Stimulated activated effector memory CD8-positive, alpha-beta T cell treated with anti-CD3 and anti-CD28 coated beads, Interleukin-12 subunit alpha, Interleukin-12 subunit beta, amount 100 ng/mL, for 72 hours (primary cell): ENCODE measurements around the gene RBFOX2.
"Not testable (repeated sequence)": the region's sequence is repeated elsewhere in the genome, so short reads cannot be mapped to it uniquely, and the experiment has no call there.

Source experiments
- ATAC-seq: fragments of 150-1000 bp; cut with Tn5 transposase; 2 replicates; pipeline ENCODE4 v1.10.0; 2021
- DNase-seq, 2 donors: peaks; one replicate each; pipeline ENCODE4 v3.0.0; 2021 to 2022; ENCODE audit warnings: low spot score in 2 of 2
- H3K27ac Mint-ChIP-seq: one replicate; pipeline ENCODE4 v1.8.0; 2022; ENCODE audit warnings: mild to moderate bottlenecking, mixed read lengths
- H3K36me3 Mint-ChIP-seq: one replicate; pipeline ENCODE4 v1.8.0; 2022; ENCODE audit warnings: mild to moderate bottlenecking, mixed read lengths
- H3K4me1 Mint-ChIP-seq: one replicate; pipeline ENCODE4 v1.8.0; 2022; ENCODE audit warnings: mixed read lengths
- H3K4me3 Mint-ChIP-seq: one replicate; pipeline ENCODE4 v1.8.0; 2022; ENCODE audit warnings: mild to moderate bottlenecking, mixed read lengths
- H3K9me3 Mint-ChIP-seq: one replicate; pipeline ENCODE4 v1.8.0; 2022; ENCODE audit warnings: mixed read lengths

Gene RBFOX2

DNA sequence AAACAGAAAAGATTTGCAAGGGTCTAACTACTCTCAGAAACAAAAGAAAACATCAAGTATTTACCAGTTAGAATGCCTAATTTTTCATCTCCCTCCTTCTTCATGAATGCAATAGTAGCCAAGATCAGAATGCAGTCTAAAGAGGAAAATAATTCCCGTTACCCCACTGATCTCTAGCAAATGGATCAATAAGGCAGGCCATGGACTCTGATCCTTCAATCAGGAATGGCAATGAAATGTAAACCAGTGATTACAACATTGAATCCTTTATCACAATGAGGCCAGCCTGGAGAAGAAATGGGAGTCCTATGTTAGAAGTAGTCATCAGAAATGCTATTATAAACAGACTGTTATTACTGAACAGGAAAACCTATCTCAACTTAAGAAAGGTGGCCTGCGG is 204.4 kb downstream of the RBFOX2 start:
- no peaks in the 10 kb centered on the region for H3K9me3 Mint-ChIP-seq
- no peak overlapping the region for H3K4me3 Mint-ChIP-seq
- H3K36me3 Mint-ChIP-seq, result no peaks in the 10 kb centered on the region
- no peak overlapping the region for H3K27ac Mint-ChIP-seq
- no peak for DNase-seq
- ATAC-seq, result no peak
- H3K4me1 Mint-ChIP-seq, result no peaks in the 10 kb centered on the region

GRCh38 chr22:35821654-35822053 is 207.0 kb downstream of the RBFOX2 start:
- DNase-seq, result no peak
- H3K36me3 Mint-ChIP-seq, result no peaks in the 10 kb centered on the region
- H3K4me1 Mint-ChIP-seq, result no peaks in the 10 kb centered on the region
- no peak overlapping the region for H3K4me3 Mint-ChIP-seq
- ATAC-seq, result no peak
- no peak overlapping the region for H3K27ac Mint-ChIP-seq
- no peaks in the 10 kb centered on the region for H3K9me3 Mint-ChIP-seq

GRCh38 chr22:35819421-35819820 is 209.2 kb downstream of the RBFOX2 start:
- ATAC-seq, result no peak
- H3K36me3 Mint-ChIP-seq, result no peaks in the 10 kb centered on the region
- no peaks in the 10 kb centered on the region for H3K9me3 Mint-ChIP-seq
- no peak overlapping the region for H3K4me3 Mint-ChIP-seq
- H3K27ac Mint-ChIP-seq, result no peak overlapping the region
- DNase-seq, result no peak
- H3K4me1 Mint-ChIP-seq, result no peaks in the 10 kb centered on the region

- H3K27ac Mint-ChIP-seq, result no peak overlapping the region
- DNase-seq, result no peak
- peak; percentile 55 for ATAC-seq
- no peaks in the 10 kb centered on the region for H3K36me3 Mint-ChIP-seq
- no peak overlapping the region for H3K4me3 Mint-ChIP-seq
- no peaks in the 10 kb centered on the region for H3K9me3 Mint-ChIP-seq
- H3K4me1 Mint-ChIP-seq, result no peaks in the 10 kb centered on the region
Measured at GRCh38 chr22:35818897-35819296, 209.7 kb downstream of the RBFOX2 start.

GRCh38 chr22:35812600-35812999 is 216.0 kb downstream of the RBFOX2 start:
- Mint-ChIP-seq H3K36me3 (no peaks in the 10 kb centered on the region), H3K9me3 (no peaks in the 10 kb centered on the region), H3K4me1 (no peaks in the 10 kb centered on the region), H3K4me3 (no peak overlapping the region), H3K27ac (no peak overlapping the region)
- DNase-seq (no peak), ATAC-seq (no peak)

- ATAC-seq (no peak), DNase-seq (no peak)
- Mint-ChIP-seq H3K9me3 (no peaks in the 10 kb centered on the region), H3K4me3 (no peak overlapping the region), H3K27ac (no peak overlapping the region), H3K4me1 (no peaks in the 10 kb centered on the region), H3K36me3 (no peaks in the 10 kb centered on the region)
Measured at GRCh38 chr22:35811670-35812069, 217.0 kb downstream of the RBFOX2 start.

GRCh38 chr22:35809816-35810215 is 218.8 kb downstream of the RBFOX2 start:
- DNase-seq (no peak), ATAC-seq (no peak)
- no peaks in the 10 kb centered on the region for H3K4me1 Mint-ChIP-seq
- no peaks in the 10 kb centered on the region for H3K9me3 Mint-ChIP-seq
- H3K27ac Mint-ChIP-seq, result no peak overlapping the region
- H3K36me3 Mint-ChIP-seq, result no peaks in the 10 kb centered on the region
- H3K4me3 Mint-ChIP-seq, result no peak overlapping the region

GRCh38 chr22:35808377-35808776 is 220.2 kb downstream of the RBFOX2 start:
- Mint-ChIP-seq H3K4me1 (no peaks in the 10 kb centered on the region), H3K27ac (no peak overlapping the region), H3K4me3 (no peak overlapping the region), H3K9me3 (no peaks in the 10 kb centered on the region), H3K36me3 (no peaks in the 10 kb centered on the region)
- DNase-seq (no peak), ATAC-seq (no peak)

GRCh38 chr22:35806668-35807067 is 222.0 kb downstream of the RBFOX2 start:
- H3K9me3 Mint-ChIP-seq, ATAC-seq, H3K4me3 Mint-ChIP-seq, H3K27ac Mint-ChIP-seq, H3K4me1 Mint-ChIP-seq, H3K36me3 Mint-ChIP-seq, DNase-seq: not testable (repeated sequence)

DNA sequence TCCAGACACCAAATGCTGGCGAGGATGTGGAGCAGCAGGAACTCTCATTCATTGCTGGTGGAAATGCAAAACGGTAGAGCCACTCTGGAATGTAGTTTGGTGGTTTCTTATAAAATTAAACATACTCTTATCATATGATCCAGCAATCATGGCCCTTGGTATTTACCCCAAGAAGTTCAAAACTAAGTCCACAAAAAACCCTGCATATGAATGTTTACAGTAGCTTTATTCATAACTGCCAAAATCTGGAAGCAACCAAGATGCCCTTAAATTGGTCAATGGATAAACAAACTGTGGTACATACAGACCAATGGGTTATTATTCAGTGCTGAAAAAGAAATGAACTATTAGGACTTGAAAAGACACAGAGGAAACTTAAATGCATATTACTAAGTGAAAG is 223.2 kb downstream of the RBFOX2 start:
- ATAC-seq, result no peak
- H3K4me3 Mint-ChIP-seq, result no peak overlapping the region
- peaks cover 4% of the 10 kb centered on the region for H3K4me1 Mint-ChIP-seq
- DNase-seq, result no peak
- no peak overlapping the region for H3K27ac Mint-ChIP-seq
- H3K9me3 Mint-ChIP-seq, result no peaks in the 10 kb centered on the region
- H3K36me3 Mint-ChIP-seq, result no peaks in the 10 kb centered on the region

- H3K27ac Mint-ChIP-seq, result no peak overlapping the region
- H3K36me3 Mint-ChIP-seq, result no peaks in the 10 kb centered on the region
- H3K4me1 Mint-ChIP-seq, result peaks cover 4% of the 10 kb centered on the region
- DNase-seq, result no peak
- no peaks in the 10 kb centered on the region for H3K9me3 Mint-ChIP-seq
- ATAC-seq, result no peak
- no peak overlapping the region for H3K4me3 Mint-ChIP-seq
Measured at GRCh38 chr22:35804421-35804820, 224.2 kb downstream of the RBFOX2 start.

- DNase-seq, result no peak
- ATAC-seq, result no peak
- Mint-ChIP-seq H3K9me3 (no peaks in the 10 kb centered on the region), H3K36me3 (no peaks in the 10 kb centered on the region), H3K27ac (peak overlapping the region; percentile 20), H3K4me1 (peaks cover 4% of the 10 kb centered on the region), H3K4me3 (no peak overlapping the region)
Measured at GRCh38 chr22:35802885-35803284, 225.7 kb downstream of the RBFOX2 start.

DNA sequence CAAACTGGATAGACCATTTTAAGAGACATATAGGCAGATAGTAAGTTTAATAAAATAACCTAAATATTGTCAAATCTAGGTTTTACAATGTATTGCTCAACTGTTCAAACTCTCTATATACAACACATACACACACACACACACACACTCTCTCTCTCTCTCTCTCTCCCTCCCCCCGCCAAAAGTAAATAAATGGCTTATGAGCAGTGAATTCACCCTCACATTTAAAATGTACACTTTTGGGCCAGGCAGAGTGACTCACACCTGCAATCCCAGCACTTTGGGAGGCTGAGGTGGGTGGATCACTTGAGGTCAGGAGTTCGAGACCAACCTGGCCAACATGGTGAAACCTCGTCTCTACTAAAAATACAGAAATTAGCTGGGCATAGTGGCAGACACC is 227.3 kb downstream of the RBFOX2 start:
- ATAC-seq, H3K36me3 Mint-ChIP-seq, DNase-seq, H3K9me3 Mint-ChIP-seq, H3K4me1 Mint-ChIP-seq, H3K27ac Mint-ChIP-seq, H3K4me3 Mint-ChIP-seq: not testable (repeated sequence)

DNA sequence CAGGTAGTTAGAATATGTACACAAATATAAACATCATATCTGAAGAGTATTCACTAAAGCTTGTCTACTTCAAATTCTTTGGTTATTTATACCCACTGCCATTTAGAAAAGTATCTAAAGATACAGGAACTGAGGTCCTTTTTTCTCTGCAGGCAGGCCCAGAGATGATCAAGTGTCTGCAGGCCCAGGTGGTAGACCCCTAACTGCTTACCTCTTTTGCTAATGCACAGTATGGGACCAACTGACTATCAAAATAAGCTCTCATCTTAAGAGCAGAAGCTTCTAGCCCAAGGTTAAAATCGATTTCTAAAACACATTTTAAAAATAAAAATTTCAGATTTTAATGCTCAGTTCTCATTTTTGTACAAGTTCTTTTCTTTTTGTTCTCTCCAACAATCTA is 229.5 kb downstream of the RBFOX2 start:
- ATAC-seq, result no peak
- no peaks in the 10 kb centered on the region for H3K9me3 Mint-ChIP-seq
- no peak overlapping the region for H3K27ac Mint-ChIP-seq
- DNase-seq, result no peak
- H3K36me3 Mint-ChIP-seq, result no peaks in the 10 kb centered on the region
- peaks cover 4% of the 10 kb centered on the region for H3K4me1 Mint-ChIP-seq
- H3K4me3 Mint-ChIP-seq, result no peak overlapping the region

GRCh38 chr22:35797411-35797810 is 231.2 kb downstream of the RBFOX2 start:
- DNase-seq (no peak), ATAC-seq (no peak)

GRCh38 chr22:35795476-35795875 is 233.1 kb downstream of the RBFOX2 start:
- no peaks in the 10 kb centered on the region for H3K9me3 Mint-ChIP-seq
- DNase-seq, result no peak
- no peak overlapping the region for H3K27ac Mint-ChIP-seq
- H3K4me1 Mint-ChIP-seq, result no peaks in the 10 kb centered on the region
- ATAC-seq, result no peak
- no peak overlapping the region for H3K4me3 Mint-ChIP-seq
- no peaks in the 10 kb centered on the region for H3K36me3 Mint-ChIP-seq

More at GRCh38 chr22:35797411-35797810, 231.2 kb downstream of the RBFOX2 start:
- peaks cover 3% of the 10 kb centered on the region for H3K4me1 Mint-ChIP-seq
- no peaks in the 10 kb centered on the region for H3K9me3 Mint-ChIP-seq
- H3K27ac Mint-ChIP-seq, result no peak overlapping the region
- no peak overlapping the region for H3K4me3 Mint-ChIP-seq
- no peaks in the 10 kb centered on the region for H3K36me3 Mint-ChIP-seq

GRCh38 chr22:35792506-35792905 is 236.1 kb downstream of the RBFOX2 start:
- H3K9me3 Mint-ChIP-seq, result no peaks in the 10 kb centered on the region
- no peak for DNase-seq

More at GRCh38 chr22:35792506-35792905, 236.1 kb downstream of the RBFOX2 start:
- Mint-ChIP-seq H3K36me3 (no peaks in the 10 kb centered on the region), H3K4me1 (no peaks in the 10 kb centered on the region), H3K4me3 (no peak overlapping the region), H3K27ac (no peak overlapping the region)
- ATAC-seq, result no peak
